HG03575 (cell line): ENCODE results near the gene TAB2.
"Not testable (repeated sequence)": the region's sequence is repeated elsewhere in the genome, so short reads cannot be mapped to it uniquely, and the experiment has no call there.

Experiments
- ATAC-seq: cut with Tn5 transposase; IDR thresholded peaks from one replicate; pipeline ENCODE4 v1.9.1; 2021; ENCODE audit not compliant: unreplicated experiment, insufficient number of reproducible peaks, low FRiP score; ENCODE audit errors: extremely low read depth

TAB2 gene

DNA sequence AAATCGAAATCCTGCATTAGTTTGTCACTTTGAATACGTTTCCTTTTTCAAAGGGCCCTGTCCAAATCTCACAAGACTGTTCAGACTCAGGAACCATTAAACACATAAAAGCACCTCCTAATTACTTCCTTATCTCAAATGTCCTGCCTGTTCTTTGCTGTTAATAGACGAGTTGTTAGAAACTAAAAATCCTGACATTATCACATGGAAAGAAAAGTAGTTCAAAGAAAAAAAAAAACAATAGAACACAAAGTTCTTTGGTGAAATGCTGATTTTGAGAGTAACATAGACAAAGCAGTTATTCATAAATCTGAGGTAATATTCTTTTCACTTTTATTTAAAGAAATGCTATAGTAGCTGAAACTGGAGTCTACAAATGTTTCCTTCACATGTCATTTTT is 12.1 kb upstream of the TAB2 start:
- ATAC-seq, result no peak

DNA sequence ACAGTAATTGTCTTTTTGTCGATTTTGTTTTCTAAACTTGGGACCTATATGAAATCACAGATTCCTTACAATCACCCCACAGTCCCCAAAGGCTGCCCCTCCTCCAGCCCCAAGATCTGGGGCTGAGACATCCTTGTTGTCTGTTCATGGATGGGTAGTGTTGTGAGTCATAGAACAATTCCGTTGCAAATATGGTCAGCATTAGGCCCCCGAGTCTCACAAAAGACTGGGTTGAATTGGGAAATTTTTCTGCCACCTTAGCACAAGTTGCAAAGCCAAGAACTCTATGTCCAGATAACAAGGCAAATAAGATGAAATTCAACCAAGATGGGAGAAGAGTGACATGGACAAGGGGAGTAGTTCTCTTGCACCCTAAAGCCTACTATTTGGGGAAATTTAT is 10.5 kb upstream of the TAB2 start:
- ATAC-seq, result no peak

DNA sequence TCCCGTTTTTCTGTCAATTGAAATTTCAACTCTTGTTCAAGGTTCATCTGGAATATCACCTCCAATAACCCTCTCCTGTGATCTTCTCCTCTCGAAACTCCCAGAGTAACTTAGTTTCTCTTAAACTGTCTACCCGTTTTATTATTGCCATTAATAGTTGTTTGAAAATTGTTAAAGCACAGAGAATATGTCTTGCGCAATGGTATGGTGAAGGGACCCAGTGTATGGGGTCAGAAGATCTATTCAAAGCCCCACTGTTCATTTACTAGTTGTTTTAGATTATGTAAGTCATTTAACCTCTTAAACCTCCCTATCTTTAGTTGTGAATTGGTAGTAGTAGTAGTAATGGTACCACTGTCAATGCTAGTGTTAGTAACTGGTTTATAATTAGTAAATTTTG is 6.2 kb upstream of the TAB2 start:
- ATAC-seq, result no peak

DNA sequence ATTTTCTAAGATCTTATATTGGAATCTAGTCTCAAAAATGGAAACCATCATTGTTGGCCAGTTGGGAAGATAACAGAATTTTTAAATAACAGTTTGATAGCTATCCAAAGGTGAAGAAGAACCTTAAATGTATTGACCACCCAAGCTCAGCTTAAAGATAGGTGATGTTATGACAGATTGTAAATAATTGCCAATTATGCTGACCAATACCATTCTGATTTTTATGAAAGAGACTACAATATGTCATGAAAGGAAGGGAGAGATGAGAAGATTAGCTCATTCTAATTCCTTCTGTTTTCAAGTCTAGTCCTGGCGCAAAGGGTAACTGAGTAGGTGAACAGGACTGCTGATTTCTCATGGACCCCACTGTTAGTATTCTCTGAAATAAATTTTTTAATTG is 5.7 kb upstream of the TAB2 start:
- ATAC-seq, result no peak

DNA sequence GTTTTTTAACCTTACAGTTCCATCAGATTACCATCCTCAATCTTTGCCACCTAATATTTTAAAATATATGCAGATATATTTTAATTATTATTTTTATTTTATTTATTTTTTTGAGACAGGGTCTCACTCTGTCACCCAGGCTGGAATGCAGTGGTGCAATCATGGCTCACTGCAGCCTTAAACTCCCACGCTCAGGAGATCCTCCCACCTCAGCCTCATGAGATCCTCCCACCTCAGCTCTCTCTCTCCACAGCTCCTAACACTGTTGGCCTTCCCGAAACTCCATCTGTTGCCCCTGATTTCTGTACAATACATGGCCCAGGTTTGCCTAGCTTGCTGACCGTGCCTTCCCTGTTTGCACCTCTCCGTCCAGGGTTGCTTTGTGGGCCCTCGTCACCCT is 4.4 kb upstream of the TAB2 start:
- ATAC-seq, result no peak

DNA sequence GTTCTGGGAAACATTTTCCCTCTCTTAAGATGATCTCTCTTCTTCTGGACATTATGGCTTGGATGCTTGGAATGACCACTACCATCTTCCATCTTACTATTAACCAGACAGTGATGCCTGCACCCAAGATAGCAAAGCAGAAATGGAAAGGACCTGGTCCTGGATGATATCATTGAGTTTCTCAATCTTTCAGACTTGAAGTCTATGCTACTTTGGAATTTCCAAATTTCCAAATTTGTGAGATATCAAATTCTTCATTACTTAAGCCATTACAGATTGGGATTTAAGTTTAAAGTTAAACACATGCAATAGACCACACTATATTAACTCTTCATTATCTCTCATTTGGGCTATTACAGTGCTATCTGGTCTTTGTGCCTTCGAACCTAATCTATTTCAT is 3.7 kb upstream of the TAB2 start:
- ATAC-seq, result no peak

DNA sequence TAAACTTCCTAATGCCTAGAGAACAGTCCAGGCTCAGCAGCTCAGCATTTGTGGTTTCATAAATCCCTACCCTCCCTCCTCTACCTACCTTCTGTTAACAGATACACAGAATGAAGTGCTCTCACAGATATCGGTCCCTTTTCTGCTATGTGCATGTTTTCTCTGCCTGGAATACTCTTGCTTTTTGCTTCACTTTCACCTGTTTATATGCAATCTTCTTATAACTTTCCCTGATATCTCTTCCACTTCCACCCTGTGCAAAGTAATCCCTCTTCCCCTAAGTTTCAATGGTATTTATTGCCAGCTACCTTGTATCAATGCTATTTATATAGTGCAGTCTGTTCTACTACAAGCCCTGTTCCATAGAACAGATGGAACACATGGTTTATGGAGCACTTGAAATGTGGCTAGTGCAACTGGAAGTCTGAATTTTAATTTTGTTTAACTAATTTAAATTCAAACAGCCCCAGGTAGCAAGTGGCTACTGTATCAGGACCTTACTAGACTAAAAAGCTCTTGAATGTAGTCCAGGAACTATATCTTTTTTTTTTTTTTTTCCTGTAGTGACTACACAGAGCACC is 3.1 kb upstream of the TAB2 start:
- ATAC-seq, result no peak

DNA sequence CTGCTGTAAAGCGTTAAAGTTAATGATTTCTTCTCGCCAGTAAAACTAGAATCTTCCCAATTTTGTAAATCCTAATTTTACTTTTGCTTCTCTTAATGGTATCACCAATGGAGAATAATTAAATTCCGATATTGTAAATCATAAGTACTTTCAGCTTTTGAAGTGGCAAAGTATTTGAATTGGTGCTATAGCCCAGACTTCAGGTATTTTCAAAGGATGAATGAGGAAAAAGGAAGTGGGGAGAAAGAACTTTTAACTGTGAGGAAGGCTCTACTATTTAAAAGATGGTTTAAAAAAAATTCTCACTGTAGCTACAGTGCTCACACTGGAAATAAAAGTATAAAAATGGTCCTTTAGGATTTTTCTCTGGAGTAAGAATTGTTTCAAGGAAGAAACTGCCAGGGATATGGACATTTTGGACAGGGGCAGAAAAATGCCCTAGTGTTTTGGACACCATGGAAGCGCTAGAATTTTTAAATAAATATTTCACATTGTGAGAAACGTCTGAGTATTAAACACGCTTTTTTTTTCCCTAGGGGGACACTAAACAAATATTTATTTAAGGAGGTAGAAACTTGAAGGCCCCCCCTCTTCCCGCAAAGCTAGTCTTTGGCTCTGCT is 1.3 kb upstream of the TAB2 start:
- ATAC-seq, result no peak

DNA sequence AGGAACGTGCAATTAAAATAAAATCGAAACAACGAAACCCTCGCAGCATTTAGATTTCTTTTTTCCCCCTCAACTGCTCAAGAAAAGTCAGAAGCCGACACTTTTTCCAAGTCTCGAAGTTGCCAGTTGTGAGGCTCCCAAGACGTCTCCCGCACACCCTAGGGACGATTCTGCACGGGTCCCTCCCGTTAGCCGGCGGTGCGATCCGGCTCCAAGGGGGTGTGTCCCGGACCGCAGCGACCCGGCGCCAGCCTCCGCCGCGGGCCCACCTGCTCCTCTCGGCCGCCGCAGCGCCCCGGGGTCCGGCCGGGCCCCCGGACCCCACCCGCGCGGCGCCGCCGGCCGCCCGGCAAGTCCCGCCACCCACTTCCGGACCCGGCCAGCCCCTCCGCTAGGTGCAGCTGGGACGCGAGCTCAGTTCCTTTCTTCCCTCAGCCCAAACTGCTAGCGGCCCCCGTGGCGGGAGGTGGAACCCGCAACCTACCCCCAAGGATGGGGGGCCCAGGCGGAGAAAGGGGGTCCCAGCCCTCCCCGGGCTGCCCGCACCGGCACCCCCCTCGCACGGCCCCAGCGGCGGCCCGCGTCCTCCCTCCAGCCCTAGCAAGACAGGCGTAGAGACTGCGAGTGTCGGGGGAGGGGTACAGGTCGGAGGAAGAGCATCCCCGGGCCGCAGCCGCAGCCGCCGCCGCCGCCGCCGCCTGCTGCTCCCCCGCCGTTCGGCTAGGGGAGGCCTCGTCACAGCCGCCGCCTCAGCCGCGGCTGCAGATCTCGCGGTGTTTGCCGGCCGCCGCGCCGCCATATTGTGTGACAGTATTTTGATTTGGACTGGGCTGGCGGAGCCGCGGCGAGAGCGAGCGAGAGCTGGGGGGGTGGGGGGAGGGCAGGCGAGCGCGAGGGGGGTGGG is 520 bp upstream of the TAB2 start:
- peak; percentile 35 for ATAC-seq

DNA sequence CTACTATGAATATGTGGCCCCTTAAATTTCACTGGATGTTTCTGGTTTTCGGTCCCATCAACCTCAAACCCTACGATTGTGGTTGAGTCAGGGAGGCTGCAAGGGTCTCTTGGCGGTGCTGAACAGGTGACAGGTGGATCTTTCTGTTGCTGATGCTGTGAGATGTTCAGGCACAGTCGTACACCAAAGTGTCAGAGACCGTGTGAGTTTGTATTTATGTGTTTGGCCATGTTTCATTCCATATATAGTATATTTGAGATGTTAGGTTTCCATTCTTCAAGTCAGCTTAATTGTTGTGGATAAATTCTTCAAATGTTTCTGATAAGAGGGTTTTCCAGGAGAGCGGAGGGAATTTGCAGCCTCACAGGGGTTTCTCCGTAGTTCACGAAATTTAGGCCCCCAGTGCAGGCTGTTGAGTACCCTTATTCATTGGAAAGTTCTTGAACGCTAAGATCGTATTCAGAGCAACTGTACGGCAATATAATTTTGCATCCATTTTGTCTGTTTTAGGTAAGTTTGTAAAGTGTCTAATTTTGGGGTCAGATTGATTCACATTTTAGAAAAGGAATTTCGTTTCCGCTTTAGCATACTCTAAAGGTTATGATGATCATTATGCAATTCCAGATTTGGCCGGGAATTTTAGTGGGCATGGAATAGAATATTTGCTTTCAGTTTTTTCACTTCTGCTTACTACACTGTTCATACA is 1.2 kb downstream of the TAB2 start:
- no peak for ATAC-seq

DNA sequence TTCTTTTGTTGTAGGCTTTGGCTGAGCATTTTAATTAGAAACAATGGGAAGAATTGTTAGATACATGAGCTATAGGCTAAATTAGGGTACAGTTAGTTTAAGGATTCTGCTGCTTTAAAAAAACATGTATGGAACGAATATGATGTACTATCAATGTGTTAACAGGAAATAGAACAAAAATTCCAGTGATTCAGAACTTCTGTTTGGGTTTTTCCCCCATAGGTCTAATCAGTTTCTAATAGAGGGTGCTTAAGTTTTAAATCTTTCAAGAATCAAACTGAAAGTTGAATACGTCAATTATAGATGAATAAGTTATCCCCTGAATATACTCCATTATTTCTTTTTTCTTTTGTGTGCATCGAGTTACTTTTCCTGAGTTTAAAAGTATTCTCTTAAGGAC is 1.9 kb downstream of the TAB2 start:
- ATAC-seq, result no peak

DNA sequence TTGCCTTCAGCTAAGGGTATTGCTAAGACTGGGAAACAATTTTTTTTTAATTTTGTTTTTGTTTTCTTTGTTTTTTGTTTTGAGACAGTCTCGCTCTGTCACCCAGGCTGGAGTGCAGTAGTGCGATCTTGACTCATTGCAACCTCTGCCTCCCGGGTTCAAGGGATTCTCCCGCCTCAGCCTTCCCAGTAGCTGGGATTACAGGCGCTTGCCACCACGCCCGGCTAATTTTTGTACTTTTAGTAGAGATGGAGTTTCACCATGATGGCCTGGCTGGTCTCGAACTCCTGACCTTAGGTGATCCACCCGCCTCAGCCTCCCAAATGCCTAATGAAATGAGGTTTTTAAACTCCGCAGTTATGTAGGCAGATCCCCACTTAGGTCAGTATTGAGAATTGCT is 2.5 kb downstream of the TAB2 start:
- not testable (repeated sequence) for ATAC-seq

DNA sequence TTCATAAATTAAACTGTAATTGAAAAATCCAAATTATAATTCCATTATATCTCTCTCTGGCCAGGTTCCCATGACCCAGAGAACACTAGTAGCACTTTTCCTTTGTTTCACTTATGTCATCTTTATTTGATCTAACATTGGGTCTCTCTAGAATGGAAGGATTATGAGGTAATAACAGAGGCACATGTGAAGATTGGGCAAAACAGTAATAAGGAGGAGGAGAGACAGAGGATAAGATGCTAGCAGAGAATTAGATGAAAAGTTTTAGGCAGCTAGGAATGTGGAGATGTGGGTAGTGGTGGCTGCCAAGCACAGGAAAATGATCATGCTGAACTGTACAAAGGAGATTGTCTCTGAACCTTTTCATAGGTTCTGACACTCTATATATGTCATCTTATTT is 3.3 kb downstream of the TAB2 start:
- ATAC-seq, result no peak

DNA sequence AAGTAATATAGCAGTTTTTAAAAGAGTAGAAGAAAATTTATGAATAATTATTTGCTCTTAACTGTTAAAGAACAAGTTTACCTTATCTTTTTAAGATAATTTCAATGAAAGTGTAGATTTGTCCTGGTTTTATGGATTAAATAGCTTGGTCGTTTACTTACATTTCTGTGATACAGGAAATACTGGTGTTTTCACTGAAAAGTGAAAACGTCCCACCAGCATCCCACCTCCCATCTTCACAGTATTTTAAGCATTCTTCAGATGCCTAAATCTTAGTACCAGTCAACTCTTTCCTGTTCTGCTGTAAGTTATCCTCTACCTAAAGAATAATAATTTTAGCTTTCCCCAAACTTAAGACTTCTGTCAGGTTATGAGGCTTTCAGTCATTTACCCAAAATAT is 5.8 kb downstream of the TAB2 start:
- ATAC-seq, result no peak

DNA sequence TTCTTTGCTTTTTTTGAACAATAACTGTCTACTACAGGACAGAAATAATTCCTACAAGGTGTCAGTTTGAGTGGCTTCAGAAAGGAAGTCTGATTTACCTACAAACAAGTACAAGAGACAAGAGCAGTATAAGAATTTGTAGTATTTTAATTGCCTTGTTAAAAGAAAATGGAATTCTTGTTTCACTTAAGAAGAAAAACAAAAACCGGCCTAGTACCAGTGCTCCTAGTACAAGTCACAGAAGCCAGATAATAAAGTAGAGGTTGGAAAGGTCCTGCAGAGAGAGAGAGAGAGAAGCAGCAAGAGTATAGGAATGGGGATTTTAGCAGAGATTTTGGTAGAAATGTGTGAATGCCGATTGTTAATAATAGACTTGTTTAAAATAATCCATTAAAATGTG is 6.4 kb downstream of the TAB2 start:
- no peak for ATAC-seq

DNA sequence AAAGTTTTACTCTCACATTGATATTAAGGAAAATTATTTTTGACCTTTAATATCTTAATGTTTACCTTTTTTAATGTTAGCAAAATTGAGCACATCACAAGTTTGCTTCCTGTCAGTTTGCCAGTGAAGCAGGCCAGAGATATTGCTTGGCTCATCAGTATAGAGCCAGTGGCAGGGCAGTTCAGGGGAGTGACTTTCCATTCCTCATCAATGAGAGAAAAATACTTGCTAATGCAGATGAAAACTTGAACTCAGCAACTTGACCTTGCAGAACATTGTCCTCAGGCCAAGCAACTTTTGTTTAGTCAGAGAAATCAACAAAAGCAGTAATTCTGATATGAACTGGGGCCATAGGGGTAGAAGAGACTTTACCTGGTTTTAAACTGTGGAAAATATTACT is 6.9 kb downstream of the TAB2 start:
- no peak for ATAC-seq

DNA sequence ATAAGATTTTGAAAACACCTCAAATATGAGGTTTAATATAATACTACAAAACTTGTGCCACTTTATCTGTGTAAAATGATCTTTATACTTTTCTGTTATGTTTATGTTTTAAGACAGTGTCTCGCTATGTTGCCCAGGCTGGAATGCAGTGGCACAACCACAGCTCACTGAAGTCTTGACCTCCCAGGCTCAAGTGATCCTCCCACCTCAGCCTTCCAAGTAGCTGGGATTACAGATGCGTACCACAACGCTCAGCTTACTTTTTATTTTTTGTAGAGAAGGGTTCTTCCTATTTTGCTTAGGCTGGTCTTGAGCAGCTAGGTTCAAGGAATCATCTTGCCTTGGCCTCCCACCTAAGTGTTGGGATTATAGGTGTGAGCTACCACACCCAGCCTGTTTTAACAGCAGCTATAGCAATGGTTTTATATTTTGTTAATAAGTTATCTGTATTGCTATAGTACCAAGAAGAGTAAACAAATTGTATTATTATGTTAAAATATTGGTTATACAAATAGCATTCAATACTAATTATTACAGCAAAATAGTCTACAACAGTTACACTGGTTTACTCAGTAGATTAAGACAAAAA is 8.2 kb downstream of the TAB2 start:
- no peak for ATAC-seq

DNA sequence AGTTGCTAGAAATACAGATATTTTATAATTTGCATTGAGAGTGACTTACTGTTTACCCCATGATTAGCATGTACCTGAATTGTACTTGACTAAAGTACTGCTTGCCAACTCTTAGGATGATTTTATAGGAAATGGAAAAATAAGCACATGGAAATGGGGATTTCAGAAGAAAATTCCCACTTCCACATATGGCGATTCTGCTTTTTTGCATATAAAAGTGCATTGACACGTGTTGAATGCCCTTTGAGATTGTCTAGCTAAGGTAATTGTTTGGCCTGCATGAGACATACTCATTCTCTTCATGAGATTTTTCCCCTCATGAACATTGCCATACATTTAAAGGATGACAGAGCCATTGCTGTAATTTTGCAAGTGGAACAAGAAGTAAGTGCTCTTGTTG is 10.1 kb downstream of the TAB2 start:
- no peak for ATAC-seq

DNA sequence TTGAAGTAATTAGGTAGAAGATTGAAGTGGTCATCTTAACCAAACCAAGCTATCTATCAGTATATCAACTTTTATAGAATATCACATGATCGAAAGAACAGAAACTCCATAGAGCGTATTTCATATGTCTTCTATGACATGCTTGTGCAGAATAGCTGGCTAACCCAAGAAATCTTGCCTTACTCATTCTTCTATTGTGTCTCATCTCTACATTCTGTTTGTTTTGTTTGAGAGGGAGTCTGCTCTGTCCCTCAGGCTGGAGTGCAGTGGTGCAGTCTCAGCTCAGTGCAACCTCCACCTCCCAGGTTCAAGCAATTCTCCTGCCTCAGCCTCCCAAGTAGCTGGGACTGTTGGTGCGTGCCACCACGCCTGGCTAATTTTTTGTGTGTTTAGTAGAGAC is 10.6 kb downstream of the TAB2 start:
- ATAC-seq, result no peak
